ENCODE measurements around the gene NRROS. TPM values are rescaled to one million over a fixed set of nuclear protein-coding genes. Genes with fewer than 3 reads are reported as not detected.
"Not testable (repeated sequence)": the region's sequence is repeated elsewhere in the genome, so short reads cannot be mapped to it uniquely, and the experiment has no call there.

The NRROS gene
- total RNA-seq, 1 donor from 2014 or later = 1.5 TPM

DNA sequence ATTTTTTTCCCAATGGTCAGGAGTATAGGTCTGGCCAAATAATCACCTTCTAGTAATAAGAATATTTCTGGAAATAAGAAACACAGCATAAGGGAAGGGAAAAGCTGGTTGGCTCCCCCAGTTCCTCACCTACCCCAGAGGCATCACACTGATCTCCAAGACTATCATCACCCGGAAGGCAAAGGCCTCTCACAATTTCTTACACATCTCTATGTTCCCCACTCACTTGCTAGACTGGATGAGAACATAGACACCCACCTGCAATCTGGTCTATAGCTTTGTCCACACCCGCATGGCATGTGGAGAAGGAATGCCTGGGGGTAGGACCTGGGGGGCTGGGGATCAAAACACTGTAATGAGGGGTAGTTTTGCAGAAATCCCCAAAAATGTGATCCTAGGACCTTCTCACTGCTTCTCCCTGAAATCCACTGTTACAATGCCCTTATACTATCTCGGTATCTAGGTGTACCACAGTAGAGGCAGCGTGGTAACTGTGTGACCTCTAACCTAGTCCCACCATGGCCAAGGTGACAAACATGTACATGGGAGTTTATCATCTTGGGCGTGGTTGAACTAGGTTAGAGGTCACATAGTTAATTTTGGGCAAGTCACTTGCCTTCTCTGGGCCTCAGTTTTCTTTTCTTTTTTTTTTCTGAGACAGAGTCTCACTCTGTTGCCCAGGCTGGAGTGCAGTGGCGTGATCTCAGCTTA, 29.5 kb upstream of the NRROS start:
- peaks cover 20% of the 10 kb centered on the region for H3K4me1 Mint-ChIP-seq
- TF ChIP-seq CTCF (conservative IDR thresholded peaks at IDR 0.05) = no peak

DNA sequence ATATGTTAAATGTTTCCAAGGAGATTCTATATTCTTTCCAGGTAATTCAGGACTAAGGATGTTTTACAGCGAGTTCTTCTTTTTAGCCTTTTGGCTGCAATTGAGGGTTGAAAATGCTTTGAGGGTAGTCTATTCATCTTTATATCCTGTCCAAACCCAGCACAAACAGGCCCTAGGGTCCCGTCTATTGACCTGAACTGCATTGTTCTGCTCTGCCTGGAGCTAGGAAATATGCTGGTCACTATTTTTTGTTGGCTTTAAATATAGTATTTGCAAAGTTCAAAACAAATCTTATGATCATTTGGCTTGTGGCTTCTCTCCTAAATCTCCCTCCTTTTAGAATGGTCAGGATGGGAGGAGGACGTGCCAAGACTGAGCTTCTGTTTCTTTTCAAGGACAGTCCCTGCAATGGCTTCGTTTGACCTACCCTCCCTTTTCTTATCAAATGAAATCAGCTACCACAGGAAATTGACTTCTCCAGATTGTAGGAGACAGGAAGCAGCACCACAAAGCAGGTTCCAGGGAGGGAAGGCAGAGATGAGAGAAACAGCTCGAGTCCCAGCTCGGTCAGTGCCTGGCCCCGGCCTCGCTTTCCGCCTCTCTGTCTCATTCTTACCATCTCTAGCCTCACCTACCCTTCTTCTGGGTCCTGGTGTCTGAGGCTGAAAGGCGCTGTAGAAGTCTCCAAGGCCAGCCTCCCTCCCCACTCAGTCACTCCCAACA, 27.6 kb upstream of the NRROS start:
- Mint-ChIP-seq H3K9me3 (no peaks in the 10 kb centered on the region), H3K27ac (ENCODE audit: unreplicated experiment) (peak overlapping the region; percentile 14), H3K36me3 (ENCODE audit: low read depth) (no peaks in the 10 kb centered on the region), H3K27me3 (ENCODE audit: low read depth) (no peaks in the 10 kb centered on the region), H3K4me3 (no peak overlapping the region), H3K4me1 (peaks cover 20% of the 10 kb centered on the region)
- DNase-seq (ENCODE audit: low read depth, low spot score) = no peak
- TF ChIP-seq CTCF (conservative IDR thresholded peaks at IDR 0.05) = no peak

More for the DNA sequence above, 29.5 kb upstream of the NRROS start:
- no peaks in the 10 kb centered on the region for H3K36me3 Mint-ChIP-seq (ENCODE audit: low read depth)
- H3K27me3 Mint-ChIP-seq (ENCODE audit: low read depth) = no peaks in the 10 kb centered on the region
- no peak overlapping the region for H3K4me3 Mint-ChIP-seq
- H3K27ac Mint-ChIP-seq (ENCODE audit: unreplicated experiment) = no peak overlapping the region
- no peaks in the 10 kb centered on the region for H3K9me3 Mint-ChIP-seq
- no peak for DNase-seq (ENCODE audit: low read depth, low spot score)

- H3K4me3 Mint-ChIP-seq; H3K27me3 Mint-ChIP-seq (ENCODE audit: low read depth); DNase-seq (ENCODE audit: low read depth, low spot score); H3K27ac Mint-ChIP-seq (ENCODE audit: unreplicated experiment); H3K36me3 Mint-ChIP-seq (ENCODE audit: low read depth); H3K9me3 Mint-ChIP-seq: not testable (repeated sequence)
- peaks cover 26% of the 10 kb centered on the region for H3K4me1 Mint-ChIP-seq
Measured at GRCh38 chr3:196615234-196615633, 24.3 kb upstream of the NRROS start.

DNA sequence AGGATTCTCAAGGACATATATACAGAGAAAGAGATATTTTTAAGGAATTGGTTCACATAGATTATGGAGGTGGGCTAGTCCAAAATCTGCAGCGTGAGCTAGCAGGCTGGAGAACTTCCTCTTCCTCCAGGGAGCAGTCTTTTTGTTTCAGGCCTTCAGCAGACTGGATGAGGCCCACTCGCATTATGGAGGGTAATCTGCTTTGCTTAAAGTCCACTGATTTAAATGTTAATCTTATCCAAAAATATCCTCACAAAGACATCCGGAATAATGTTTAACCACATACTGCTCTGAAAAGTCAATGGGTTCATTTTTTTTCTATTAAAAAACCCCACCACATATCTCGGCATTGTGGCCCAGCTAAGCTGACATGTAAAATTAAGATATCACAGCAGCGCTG, 22.2 kb upstream of the NRROS start:
- H3K4me3 Mint-ChIP-seq = no peak overlapping the region
- no peak overlapping the region for H3K27ac Mint-ChIP-seq (ENCODE audit: unreplicated experiment)
- no peaks in the 10 kb centered on the region for H3K27me3 Mint-ChIP-seq (ENCODE audit: low read depth)
- H3K9me3 Mint-ChIP-seq = no peaks in the 10 kb centered on the region
- H3K36me3 Mint-ChIP-seq (ENCODE audit: low read depth) = no peaks in the 10 kb centered on the region
- peaks cover 23% of the 10 kb centered on the region for H3K4me1 Mint-ChIP-seq
- DNase-seq (ENCODE audit: low read depth, low spot score) = no peak
- TF ChIP-seq CTCF (conservative IDR thresholded peaks at IDR 0.05) = no peak

GRCh38 chr3:196619223-196619622, 20.3 kb upstream of the NRROS start:
- peaks cover 22% of the 10 kb centered on the region for H3K4me1 Mint-ChIP-seq
- no peak overlapping the region for H3K4me3 Mint-ChIP-seq
- no peak for TF ChIP-seq CTCF (conservative IDR thresholded peaks at IDR 0.05)
- H3K36me3 Mint-ChIP-seq (ENCODE audit: low read depth) = no peaks in the 10 kb centered on the region
- peak overlapping the region; percentile 92 for H3K27ac Mint-ChIP-seq (ENCODE audit: unreplicated experiment)
- H3K27me3 Mint-ChIP-seq (ENCODE audit: low read depth) = no peaks in the 10 kb centered on the region
- DNase-seq (ENCODE audit: low read depth, low spot score) = no peak
- H3K9me3 Mint-ChIP-seq = no peaks in the 10 kb centered on the region

GRCh38 chr3:196619627-196620026, 19.9 kb upstream of the NRROS start:
- H3K4me3 Mint-ChIP-seq; H3K27me3 Mint-ChIP-seq (ENCODE audit: low read depth); H3K36me3 Mint-ChIP-seq (ENCODE audit: low read depth); H3K9me3 Mint-ChIP-seq; DNase-seq (ENCODE audit: low read depth, low spot score): not testable (repeated sequence)
- Mint-ChIP-seq H3K4me1 (peaks cover 26% of the 10 kb centered on the region), H3K27ac (ENCODE audit: unreplicated experiment) (peak overlapping the region; percentile 93)

Measured in neural crest cell (in vitro differentiated cells).